SU-DHL-6 (cell line): ENCODE results near the gene ADGRD1.

Source experiments
- H2AFZ ChIP-seq: fragments of 200-600 bp; sonication (generic); 2 replicates; pipeline ENCODE4 v1.6.1; 2014; ENCODE audit warnings: low read depth, mild to moderate bottlenecking, moderate library complexity, mixed read lengths, antibody characterized with exemption, low read length; ENCODE audit not compliant: severe bottlenecking
- H3F3A ChIP-seq: fragments of 200-600 bp; shearing (Covaris generic); 2 replicates; pipeline ENCODE4 v1.6.0; 2016; ENCODE audit warnings: antibody characterized with exemption, mild to moderate bottlenecking; ENCODE audit not compliant: insufficient read depth
- H3K27ac ChIP-seq: fragments of 200-600 bp; sonication (generic); 2 replicates; pipeline ENCODE4 v1.5.1; 2016; ENCODE audit warnings: low read depth, mild to moderate bottlenecking, low read length, moderate library complexity, mixed read lengths
- H3K27me3 ChIP-seq: fragments of 200-600 bp; sonication (generic), shearing (Covaris generic); 2 replicates; pipeline ENCODE4 v1.6.0; 2014; ENCODE audit warnings: mild to moderate bottlenecking, low read length
- H3K36me3 ChIP-seq: fragments of 200-600 bp; sonication (generic); 2 replicates; pipeline ENCODE4 v1.6.1; 2014; ENCODE audit warnings: mild to moderate bottlenecking, low read length, mixed read lengths
- H3K4me2 ChIP-seq: fragments of 300-600, 200-600 bp; shearing (Covaris generic), sonication (generic); 2 replicates; pipeline ENCODE4 v1.6.0; 2014; ENCODE audit warnings: low read length, low read depth, mild to moderate bottlenecking; ENCODE audit not compliant: poor library complexity, severe bottlenecking
- H3K4me3 ChIP-seq: fragments of 200-600 bp; sonication (generic); 2 replicates; pipeline ENCODE4 v1.5.1; 2014; ENCODE audit warnings: antibody characterized with exemption, low read length, mild to moderate bottlenecking, mixed read lengths; ENCODE audit not compliant: insufficient read depth, poor library complexity, severe bottlenecking
- H3K79me2 ChIP-seq: fragments of 200-600 bp; sonication (generic); 2 replicates; pipeline ENCODE4 v1.6.1; 2014; ENCODE audit warnings: mild to moderate bottlenecking, low read length, moderate library complexity; ENCODE audit not compliant: insufficient read depth
- H3K9ac ChIP-seq: fragments of 200-600 bp; sonication (generic); 2 replicates; pipeline ENCODE4 v1.7.0; 2014; ENCODE audit warnings: mild to moderate bottlenecking, low read length
- H3K9me2 ChIP-seq: fragments of 200-600 bp; sonication (generic); replicated peaks from 2 replicates; pipeline ENCODE4 v1.6.1; 2014; ENCODE audit warnings: low read length; ENCODE audit not compliant: insufficient read depth
- H3K9me3 ChIP-seq: fragments of 200-600 bp; sonication (generic); 2 replicates; pipeline ENCODE4 v1.6.1; 2014; ENCODE audit warnings: low read length, mixed read lengths; ENCODE audit not compliant: insufficient read depth
- H4K20me1 ChIP-seq: fragments of 200-600 bp; sonication (generic); 2 replicates; pipeline ENCODE4 v1.6.1; 2014; ENCODE audit warnings: low read depth, mild to moderate bottlenecking, antibody characterized with exemption, low read length, moderate library complexity, mixed read lengths
- CTCF ChIP-seq: fragments of 200-600 bp; sonication (generic); IDR thresholded peaks from one replicate; pipeline ENCODE4 v1.5.1; 2017; ENCODE audit warnings: antibody characterized with exemption, mild to moderate bottlenecking, low read length, moderate library complexity; ENCODE audit not compliant: insufficient read depth, poor library complexity, severe bottlenecking
- EZH2phosphoT487 ChIP-seq: fragments of 200-600 bp; sonication (generic), shearing (Covaris generic); conservative IDR thresholded peaks from 2 replicates; pipeline ENCODE4 v1.6.1; 2018; ENCODE audit warnings: mild to moderate bottlenecking, antibody characterized with exemption, low read length, moderate library complexity, mixed read lengths

The ADGRD1 gene

GRCh38 chr12:131087991-131088700 is 134.4 kb downstream of the ADGRD1 start:
- H3F3A ChIP-seq = no peaks in the 10 kb centered on the region
- no peaks in the 10 kb centered on the region for H3K27me3 ChIP-seq
- no peaks in the 10 kb centered on the region for H3K9me3 ChIP-seq
- H3K36me3 ChIP-seq = no peaks in the 10 kb centered on the region
- TF ChIP-seq EZH2phosphoT487 = no peak
- no peak for TF ChIP-seq CTCF
- no peaks in the 10 kb centered on the region for H4K20me1 ChIP-seq
- no peak overlapping the region for H3K4me2 ChIP-seq
- H3K4me3 ChIP-seq = no peak overlapping the region
- no peak overlapping the region for H3K9ac ChIP-seq
- H3K9me2 ChIP-seq = no peaks in the 10 kb centered on the region
- no peak overlapping the region for H2AFZ ChIP-seq
- H3K79me2 ChIP-seq = no peaks in the 10 kb centered on the region
- no peak overlapping the region for H3K27ac ChIP-seq

- Histone ChIP-seq H3K27me3 (no peaks in the 10 kb centered on the region), H3K4me2 (no peak overlapping the region), H3F3A (no peaks in the 10 kb centered on the region), H3K27ac (no peak overlapping the region), H3K36me3 (no peaks in the 10 kb centered on the region), H4K20me1 (no peaks in the 10 kb centered on the region), H3K79me2 (no peaks in the 10 kb centered on the region), H3K9me3 (no peaks in the 10 kb centered on the region), H2AFZ (no peak overlapping the region), H3K4me3 (no peak overlapping the region), H3K9ac (no peak overlapping the region), H3K9me2 (no peaks in the 10 kb centered on the region)
- no peak for TF ChIP-seq CTCF
- TF ChIP-seq EZH2phosphoT487 = no peak
These were observed 135.2 kb downstream of the ADGRD1 start for GRCh38 chr12:131088701-131089530.

- no peaks in the 10 kb centered on the region for H3K9me2 ChIP-seq
These were observed 136.0 kb downstream of the ADGRD1 start for GRCh38 chr12:131089531-131090273.

More at GRCh38 chr12:131089531-131090273, 136.0 kb downstream of the ADGRD1 start:
- H3K9ac ChIP-seq = no peak overlapping the region
- no peaks in the 10 kb centered on the region for H3K27me3 ChIP-seq
- H3K4me2 ChIP-seq = no peak overlapping the region
- TF ChIP-seq CTCF (no peak), EZH2phosphoT487 (no peak)
- no peak overlapping the region for H2AFZ ChIP-seq
- H3K36me3 ChIP-seq = no peaks in the 10 kb centered on the region
- H3K79me2 ChIP-seq = no peaks in the 10 kb centered on the region
- no peaks in the 10 kb centered on the region for H3F3A ChIP-seq
- no peaks in the 10 kb centered on the region for H3K9me3 ChIP-seq
- H3K27ac ChIP-seq = no peak overlapping the region
- H4K20me1 ChIP-seq = no peaks in the 10 kb centered on the region
- no peak overlapping the region for H3K4me3 ChIP-seq
